Mucosa of descending colon (tissue), 3 donors: Measurements from ENCODE around the gene DNMT3A. TPM values are rescaled to one million over a fixed set of nuclear protein-coding genes. Genes with fewer than 3 reads are reported as not detected.
A peak's percentile ranks its signal among the peaks of the same experiment; 100 is the strongest.

Source experiments
- ATAC-seq: fragments of 200-7000 bp; cut with Tn5 transposase; one replicate; pipeline ENCODE4 v1.9.1; 2020; ENCODE audit warnings: mild to moderate bottlenecking, moderate library complexity
- DNase-seq, 3 donors: peaks; one replicate each; pipeline ENCODE4 v3.0.0-alpha.2; 2020
- H3K36me3 ChIP-seq: fragments of 200-600 bp; one replicate; pipeline ENCODE4 v1.8.0; 2021; ENCODE audit warnings: low read depth, mild to moderate bottlenecking
- H3K4me1 ChIP-seq: fragments of 200-600 bp; one replicate; pipeline ENCODE4 v1.8.0; 2021; ENCODE audit warnings: low read depth, mild to moderate bottlenecking
- H3K4me3 ChIP-seq: fragments of 200-600 bp; one replicate; pipeline ENCODE4 v1.8.0; 2021; ENCODE audit warnings: mild to moderate bottlenecking
- H3K9me3 ChIP-seq: fragments of 200-600 bp; one replicate; pipeline ENCODE4 v1.8.0; 2021; ENCODE audit warnings: mild to moderate bottlenecking
- CTCF ChIP-seq: fragments of 200-600 bp; IDR thresholded peaks from one replicate; pipeline ENCODE4 v1.8.0; 2022; ENCODE audit warnings: antibody characterized with exemption, mild to moderate bottlenecking
- intact Hi-C, 2 donors: fragments of 100-400 bp; cut with DNase I in 1 of 2; cut with micrococcal nuclease in 1 of 2; formaldehyde crosslinking; loops; one replicate each; pipeline versions ENCODE4 v1.11.0 to v1.11.1; 2022; cut with DNase I, micrococcal nuclease
- total RNA-seq, 3 donors: library from RNA; stranded (reverse); fragmentation: NEBNext Ultra II Directional in 2 of 3; extraction: Animal tissue kit (Norgen Biotek cat#: 25700) in 2 of 3; gene quantifications; one replicate each; pipeline versions ENCODE4 v1.2.1 to v1.2.4, GENCODE V29; 2021 to 2023
- donor health status: DM: no; HTN: no; CAD: no; lungs with moderate emphysema.
- donor health status: DM: no; HTN: no; CAD: no.
- donor health status: DM: no; HTN: yes; CAD: no.

DNMT3A gene
- total RNA-seq, 3 donors from 2014 or later = 31.2 to 50.8 (median 33.0) TPM

GRCh38 chr2:25330273-25330672 lies 11.5 kb downstream of the DNMT3A start:
- Histone ChIP-seq H3K4me1 (peaks cover 4% of the 10 kb centered on the region), H3K9me3 (peaks cover 10% of the 10 kb centered on the region), H3K4me3 (no peak overlapping the region), H3K36me3 (no peaks in the 10 kb centered on the region)
- ATAC-seq (no peak), DNase-seq (peak in 1 of 3 donors; percentile 29)
- TF ChIP-seq CTCF = no peak
- intact Hi-C loops = no loop called here

DNA sequence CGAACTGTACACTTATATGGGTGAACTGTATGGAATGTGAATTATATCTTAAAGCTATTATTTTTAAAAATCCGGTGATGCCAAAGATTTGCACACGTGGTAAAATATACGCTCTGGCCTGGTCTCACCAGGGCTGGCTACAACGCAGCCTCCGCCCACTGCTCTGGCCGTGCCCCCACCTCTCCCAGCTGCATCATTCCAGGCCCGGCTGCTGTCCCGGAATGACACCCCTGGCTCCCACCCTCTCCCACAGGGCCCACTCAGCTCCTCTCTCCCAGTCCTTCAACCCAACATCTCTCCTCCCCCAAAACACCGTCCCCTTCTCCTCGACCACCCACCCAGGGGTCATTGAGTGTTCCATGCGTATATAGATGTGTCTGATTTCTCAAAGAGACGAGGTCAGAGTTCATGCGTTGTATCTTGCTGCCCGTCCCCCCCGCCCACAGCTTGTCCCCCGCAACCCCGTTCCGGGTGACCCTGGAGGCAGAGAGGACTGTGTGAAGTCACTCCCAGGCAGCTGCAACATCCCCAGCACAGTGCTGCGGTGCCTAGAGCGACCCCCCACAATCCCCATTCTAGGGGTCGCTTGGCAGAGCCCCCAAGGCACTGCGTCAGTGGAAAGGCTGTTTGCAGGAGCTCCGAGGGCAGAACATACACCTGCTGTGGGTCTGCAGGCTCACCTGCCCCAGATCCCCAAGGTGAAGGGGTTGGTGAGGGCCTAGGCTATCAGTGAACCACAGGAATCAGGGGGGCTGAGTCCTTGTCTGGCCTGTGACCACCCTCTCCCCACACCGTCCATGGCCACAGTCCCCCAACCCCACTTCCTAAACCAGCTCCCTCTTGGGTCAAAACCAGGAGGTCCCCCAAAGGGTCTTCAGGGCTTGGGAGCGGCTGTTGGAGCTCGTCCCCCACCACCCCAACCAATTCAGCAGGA lies 13.3 kb downstream of the DNMT3A start:
- no peaks in the 10 kb centered on the region for H3K36me3 ChIP-seq
- DNase-seq = no peak
- H3K9me3 ChIP-seq = peaks cover 10% of the 10 kb centered on the region
- no peak for TF ChIP-seq CTCF
- intact Hi-C loops = no loop called here
- no peak for ATAC-seq
- no peak overlapping the region for H3K4me3 ChIP-seq
- peaks cover 4% of the 10 kb centered on the region for H3K4me1 ChIP-seq

DNA sequence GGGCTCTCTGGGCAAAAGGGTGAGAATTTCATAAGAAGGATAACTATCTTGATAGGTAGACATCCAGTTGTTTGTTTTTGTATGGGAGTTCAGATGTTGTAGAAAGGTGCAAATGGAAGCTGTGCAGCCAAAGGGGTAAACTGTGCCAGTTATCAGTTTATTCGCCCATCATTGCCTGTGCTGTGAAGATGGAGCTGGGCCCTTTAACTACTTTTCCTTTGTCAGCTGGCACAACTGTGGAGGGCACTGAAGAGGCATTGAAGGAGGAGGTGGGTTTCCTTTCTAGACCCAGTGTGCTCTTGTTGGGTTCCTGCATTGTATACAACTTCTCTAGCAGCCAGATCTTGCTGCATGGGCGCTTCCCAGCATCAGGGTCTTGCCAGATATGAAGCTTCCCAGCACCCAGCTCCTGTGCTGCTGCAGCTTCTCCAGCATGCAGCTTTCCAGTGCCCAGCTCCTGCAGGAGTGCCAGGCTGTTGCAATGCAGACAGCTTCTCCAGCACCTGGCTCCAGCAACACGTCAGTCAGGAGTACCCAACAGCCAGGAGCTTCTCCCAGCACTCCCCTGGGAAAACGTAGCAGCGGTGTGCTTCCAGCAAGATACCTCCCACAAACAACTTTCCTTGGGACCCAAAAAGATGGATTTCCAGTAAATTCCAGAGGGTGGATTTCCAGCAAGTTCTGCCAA lies 15.3 kb downstream of the DNMT3A start:
- Histone ChIP-seq H3K9me3 (peaks cover 10% of the 10 kb centered on the region), H3K36me3 (no peaks in the 10 kb centered on the region), H3K4me1 (no peaks in the 10 kb centered on the region), H3K4me3 (no peak overlapping the region)
- DNase-seq (no peak), ATAC-seq (no peak)
- no peak for TF ChIP-seq CTCF
- intact Hi-C loops = no loop called here

- DNase-seq = peak in 1 of 3 donors; percentile 44
- ATAC-seq = peak; percentile 18
- Histone ChIP-seq H3K36me3 (no peaks in the 10 kb centered on the region), H3K4me3 (no peak overlapping the region), H3K9me3 (peaks cover 10% of the 10 kb centered on the region), H3K4me1 (no peaks in the 10 kb centered on the region)
- intact Hi-C loops = no loop called here
- TF ChIP-seq CTCF = no peak
These were observed 16.7 kb downstream of the DNMT3A start for GRCh38 chr2:25324905-25325592.

DNA sequence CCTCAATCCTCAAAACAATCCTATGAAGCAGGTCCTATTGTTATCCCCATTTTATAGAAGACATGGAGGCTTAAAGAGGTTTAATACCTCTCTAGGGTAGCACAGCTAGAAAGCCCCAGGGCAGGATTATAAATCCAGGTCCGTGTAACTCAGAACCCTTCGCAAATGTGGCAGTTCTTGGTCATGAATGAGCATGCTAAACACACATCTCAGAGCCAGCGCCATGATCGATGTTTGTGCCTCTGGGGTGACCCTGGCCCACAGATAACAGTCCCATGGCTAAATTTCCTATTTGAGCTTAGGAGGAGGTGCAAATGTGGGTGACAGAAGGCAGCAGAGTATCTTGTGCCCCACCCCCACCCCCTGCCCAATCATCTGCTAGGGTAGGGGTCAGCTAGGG lies 17.5 kb downstream of the DNMT3A start:
- H3K36me3 ChIP-seq = no peaks in the 10 kb centered on the region
- ATAC-seq (no peak), DNase-seq (no peak)
- no peaks in the 10 kb centered on the region for H3K4me1 ChIP-seq
- H3K4me3 ChIP-seq = no peak overlapping the region
- TF ChIP-seq CTCF = no peak
- intact Hi-C loops = no loop called here
- H3K9me3 ChIP-seq = peaks cover 10% of the 10 kb centered on the region
